Lung (tissue), 12 donors: ENCODE results near the gene CDC25A. TPM values are rescaled to one million over a fixed set of nuclear protein-coding genes. Genes with fewer than 3 reads are reported as not detected.

Experiments
- ATAC-seq: fragments of 200-7000 bp; cut with Tn5 transposase; one replicate; pipeline ENCODE4 v1.9.1; 2020; ENCODE audit warnings: moderate number of reproducible peaks; ENCODE audit not compliant: insufficient read depth, low FRiP score
- DNase-seq, 3 donors: peaks; one replicate each; pipeline ENCODE4 v3.0.0-alpha.2; 2013 to 2017
- H3K27ac ChIP-seq, 2 donors: one replicate each; pipeline ENCODE4 v1.5.1; 2013; ENCODE audit warnings: mild to moderate bottlenecking in 2 of 2, moderate library complexity in 2 of 2, control low read depth in 1 of 2, inconsistent platforms in 1 of 2, low read depth in 1 of 2, low read length in 1 of 2
- H3K27me3 ChIP-seq, 3 donors: one replicate each; pipeline ENCODE4 v1.5.1; 2013; ENCODE audit warnings: low read length in 2 of 3; ENCODE audit not compliant: control insufficient read depth in 3 of 3, insufficient read depth in 3 of 3
- H3K36me3 ChIP-seq, 4 donors: one replicate each; pipeline ENCODE4 v1.5.1; 2013; ENCODE audit warnings: low read length in 4 of 4, mild to moderate bottlenecking in 1 of 4, moderate library complexity in 1 of 4; ENCODE audit not compliant: control insufficient read depth in 4 of 4, insufficient read depth in 4 of 4
- H3K4me1 ChIP-seq, 5 donors: one replicate each; pipeline ENCODE4 v1.5.1; 2013; ENCODE audit warnings: low read length in 5 of 5, mild to moderate bottlenecking in 2 of 5, moderate library complexity in 1 of 5; ENCODE audit not compliant: control insufficient read depth in 5 of 5, insufficient read depth in 5 of 5
- H3K4me3 ChIP-seq: one replicate; pipeline ENCODE4 v1.5.1; 2013; ENCODE audit warnings: mild to moderate bottlenecking, control low read depth, moderate library complexity
- H3K9ac ChIP-seq, 2 donors: one replicate each; pipeline ENCODE4 v1.5.1; 2013; ENCODE audit warnings: low read length in 2 of 2, control low read depth in 1 of 2; ENCODE audit not compliant: insufficient read depth in 1 of 2
- H3K9me3 ChIP-seq, 4 donors: one replicate each; pipeline ENCODE4 v1.5.1; 2013; ENCODE audit warnings: low read length in 3 of 4, mild to moderate bottlenecking in 1 of 4, moderate library complexity in 1 of 4; ENCODE audit not compliant: control insufficient read depth in 4 of 4, insufficient read depth in 3 of 4
- CTCF ChIP-seq: IDR thresholded peaks from 2 replicates; pipeline ENCODE4 v1.5.1; 2012; ENCODE audit warnings: mild to moderate bottlenecking; ENCODE audit errors: control extremely low read depth, extremely low read depth
- WGBS, 2 donors: extraction: QIAGEN DNeasy Blood & Tissue Kit; methylation state at CpG; one replicate each; pipeline ENCODE4 v1.1.7; 2013; 5-methylcytosine and 5-hydroxymethylcytosine counted together
- polyA plus RNA-seq, 2 donors: library from polyadenylated mRNA; stranded (reverse); fragments of 200-250 nt; gene quantifications; one replicate each; pipeline ENCODE4 v1.2.1, GENCODE V29; 2013
- total RNA-seq, 2 donors: library from RNA; depleted of rRNA in 1 of 2; stranded (reverse); fragments of >200 nt in 1 of 2; gene quantifications; one replicate each; pipeline ENCODE4 v1.2.1, GENCODE V29; 2014 to 2021
- donor health status: control.
- donor health status: control.
- donor health status: Bipolar disorder and iron deficiency.
- donor health status: healthy.
- donor health status: DM: yes; HTN: yes; CAD: no.

CDC25A gene
- total and polyA plus RNA-seq, 4 donors: 0.57 to 1.5 (median 1.1) TPM

- no peaks in the 10 kb centered on the region for H3K27me3 ChIP-seq
- H3K27ac ChIP-seq: no peak overlapping the region
- H3K36me3 ChIP-seq: no peaks in the 10 kb centered on the region
- no peak for TF ChIP-seq CTCF
- peaks cover 0 to 3% (median 0%) of the 10 kb centered on the region in 5 donors for H3K4me1 ChIP-seq
- H3K4me3 ChIP-seq: no peak overlapping the region
- WGBS, 2 donors: 87 to 92% methylated on average over 5 of the region's 5 CpGs
- no peaks in the 10 kb centered on the region for H3K9me3 ChIP-seq
- ATAC-seq: no peak
- DNase-seq: no peak
- no peak overlapping the region for H3K9ac ChIP-seq
Measured at GRCh38 chr3:48122504-48122903, 65.7 kb downstream of the CDC25A start.

GRCh38 chr3:48120223-48120622 lies 68.0 kb downstream of the CDC25A start:
- H3K9ac ChIP-seq: no peak overlapping the region
- H3K36me3 ChIP-seq: no peaks in the 10 kb centered on the region
- H3K27me3 ChIP-seq: no peaks in the 10 kb centered on the region
- ATAC-seq: no peak
- no peak for TF ChIP-seq CTCF
- H3K4me3 ChIP-seq: no peak overlapping the region
- no peaks in the 10 kb centered on the region for H3K9me3 ChIP-seq
- peaks cover 0 to 3% (median 0%) of the 10 kb centered on the region in 5 donors for H3K4me1 ChIP-seq
- DNase-seq: no peak
- 80 to 100% methylated on average over 1 of the region's 1 CpG for WGBS, 2 donors
- H3K27ac ChIP-seq: no peak overlapping the region

GRCh38 chr3:48119505-48120193 lies 68.6 kb downstream of the CDC25A start:
- peak; percentile 79 to 90 (median 89) for DNase-seq
- ATAC-seq: no peak
- no peak for TF ChIP-seq CTCF
- H3K9me3 ChIP-seq: no peaks in the 10 kb centered on the region
- H3K4me3 ChIP-seq: no peak overlapping the region
- H3K4me1 ChIP-seq: peaks cover 0 to 3% (median 0%) of the 10 kb centered on the region in 5 donors
- H3K9ac ChIP-seq: no peak overlapping the region
- no peaks in the 10 kb centered on the region for H3K36me3 ChIP-seq
- 74 to 86% methylated on average over 4 of the region's 4 CpGs for WGBS, 2 donors
- no peaks in the 10 kb centered on the region for H3K27me3 ChIP-seq
- H3K27ac ChIP-seq: peak overlapping the region in 1 of 2 donors; percentile 40
